ENCODE measurements around the gene ARTN. TPM values are rescaled to one million over a fixed set of nuclear protein-coding genes. Genes with fewer than 3 reads are reported as not detected.
A peak's percentile ranks its signal among the peaks of the same experiment; 100 is the strongest.

ARTN gene
- total and polyA plus RNA-seq, 9 of the 15 experiments (the other 6 are each of a cell fraction or from before 2014, with no cell fraction given), result 0.06 to 0.38 TPM; not detected in 7

DNA sequence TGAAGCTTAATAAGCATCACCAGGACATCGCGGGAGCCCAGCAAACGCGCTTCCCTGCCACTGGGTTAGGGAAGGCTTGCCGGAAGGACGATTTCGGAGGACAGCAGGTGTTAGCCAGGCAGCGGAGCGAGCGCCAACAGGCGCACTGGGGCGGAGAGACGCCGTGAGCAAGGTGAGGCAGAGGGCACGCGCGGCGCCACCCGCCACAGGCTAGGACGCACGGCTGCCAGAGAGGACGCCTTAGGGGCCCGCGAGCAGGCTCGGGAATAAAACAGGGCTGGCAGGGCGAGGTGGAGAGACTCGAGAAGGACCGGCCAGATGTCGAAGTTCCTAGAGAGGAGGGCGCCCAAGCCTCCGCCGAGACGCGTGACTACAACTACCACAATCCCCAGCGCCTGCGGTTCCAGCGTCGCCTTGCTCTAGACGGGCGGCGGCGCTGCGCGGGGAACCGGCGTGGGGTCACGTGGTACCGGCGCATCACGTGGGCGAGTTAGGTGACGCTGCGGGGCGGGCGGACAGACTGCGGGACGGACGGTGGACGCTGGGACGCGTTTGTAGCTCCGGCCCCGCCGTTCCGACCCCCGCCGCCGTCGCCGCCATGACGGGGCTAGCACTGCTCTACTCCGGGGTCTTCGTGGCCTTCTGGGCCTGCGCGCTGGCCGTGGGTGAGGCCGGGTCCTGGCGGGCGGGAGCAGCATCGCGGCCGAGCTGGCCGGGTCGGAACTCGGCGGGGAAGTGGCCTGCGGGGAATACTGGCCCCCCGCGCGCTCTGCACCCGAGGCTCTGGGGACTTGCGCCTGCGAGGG lies 41.0 kb downstream of the ARTN start, which contains the start of gene ATP6V0B (continued):
- no peak for TF ChIP-seq BRF1 (IDR thresholded peaks at IDR 0.05; ENCODE audit: borderline replicate concordance, extremely low read depth, insufficient read length)
- TF ChIP-seq FOXK1 (CRISPR knock-in tag; IDR thresholded peaks at IDR 0.05; ENCODE audit: borderline replicate concordance), result peak; percentile 85; the same call in 1 of the 2 replicates
- no peak for TF ChIP-seq PRPF4 (IDR thresholded peaks at IDR 0.05; ENCODE audit: insufficient read depth, low read depth, low read length, poor library complexity, severe bottlenecking)
- TF ChIP-seq BRD9 (IDR thresholded peaks at IDR 0.05; ENCODE audit: low read depth, partially characterized antibody), result no peak
- TF ChIP-seq HSF4 (CRISPR knock-in tag; IDR thresholded peaks at IDR 0.05; ENCODE audit: borderline replicate concordance), result no peak
- peak; percentile 74 for TF ChIP-seq RBBP5 (IDR thresholded peaks at IDR 0.05; ENCODE audit: borderline replicate concordance, insufficient read depth, low read length, poor library complexity, severe bottlenecking)
- TF ChIP-seq KAT2B (IDR thresholded peaks at IDR 0.05; ENCODE audit: low read depth, low read length), result no peak
- 0 out of 2 replicates have a peak, but pooled peaks have one; percentile 34 for TF ChIP-seq BCOR (IDR thresholded peaks at IDR 0.05)
- TF ChIP-seq ZKSCAN8 (CRISPR knock-in tag; IDR thresholded peaks at IDR 0.05), result no peak
- TF ChIP-seq, protein P1, sequence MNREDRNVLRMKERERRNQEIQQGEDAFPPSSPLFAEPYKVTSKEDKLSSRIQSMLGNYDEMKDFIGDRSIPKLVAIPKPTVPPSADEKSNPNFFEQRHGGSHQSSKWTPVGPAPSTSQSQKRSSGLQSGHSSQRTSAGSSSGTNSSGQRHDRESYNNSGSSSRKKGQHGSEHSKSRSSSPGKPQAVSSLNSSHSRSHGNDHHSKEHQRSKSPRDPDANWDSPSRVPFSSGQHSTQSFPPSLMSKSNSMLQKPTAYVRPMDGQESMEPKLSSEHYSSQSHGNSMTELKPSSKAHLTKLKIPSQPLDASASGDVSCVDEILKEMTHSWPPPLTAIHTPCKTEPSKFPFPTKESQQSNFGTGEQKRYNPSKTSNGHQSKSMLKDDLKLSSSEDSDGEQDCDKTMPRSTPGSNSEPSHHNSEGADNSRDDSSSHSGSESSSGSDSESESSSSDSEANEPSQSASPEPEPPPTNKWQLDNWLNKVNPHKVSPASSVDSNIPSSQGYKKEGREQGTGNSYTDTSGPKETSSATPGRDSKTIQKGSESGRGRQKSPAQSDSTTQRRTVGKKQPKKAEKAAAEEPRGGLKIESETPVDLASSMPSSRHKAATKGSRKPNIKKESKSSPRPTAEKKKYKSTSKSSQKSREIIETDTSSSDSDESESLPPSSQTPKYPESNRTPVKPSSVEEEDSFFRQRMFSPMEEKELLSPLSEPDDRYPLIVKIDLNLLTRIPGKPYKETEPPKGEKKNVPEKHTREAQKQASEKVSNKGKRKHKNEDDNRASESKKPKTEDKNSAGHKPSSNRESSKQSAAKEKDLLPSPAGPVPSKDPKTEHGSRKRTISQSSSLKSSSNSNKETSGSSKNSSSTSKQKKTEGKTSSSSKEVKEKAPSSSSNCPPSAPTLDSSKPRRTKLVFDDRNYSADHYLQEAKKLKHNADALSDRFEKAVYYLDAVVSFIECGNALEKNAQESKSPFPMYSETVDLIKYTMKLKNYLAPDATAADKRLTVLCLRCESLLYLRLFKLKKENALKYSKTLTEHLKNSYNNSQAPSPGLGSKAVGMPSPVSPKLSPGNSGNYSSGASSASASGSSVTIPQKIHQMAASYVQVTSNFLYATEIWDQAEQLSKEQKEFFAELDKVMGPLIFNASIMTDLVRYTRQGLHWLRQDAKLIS (CRISPR knock-in tag; IDR thresholded peaks at IDR 0.05), result peak; percentile 39
- TF ChIP-seq FOXA1 (IDR thresholded peaks at IDR 0.05; ENCODE audit: borderline replicate concordance), result no peak
- no peak for TF ChIP-seq ZNF507 (tag; conservative IDR thresholded peaks at IDR 0.05)
- TF ChIP-seq KHSRP (IDR thresholded peaks at IDR 0.05), result no peak
- no peak for TF ChIP-seq MCM5 (IDR thresholded peaks at IDR 0.05; ENCODE audit: low read depth)
- TF ChIP-seq JUND (IDR thresholded peaks at IDR 0.05; ENCODE audit: borderline replicate concordance, low read depth, low read length), result peak; percentile 75
- TF ChIP-seq JUND (tag; IDR thresholded peaks at IDR 0.05; ENCODE audit: borderline replicate concordance, low read depth, low read length), result no peak; the same call in 2 of the 3 replicates
- no peak for TF ChIP-seq ZNF133 (CRISPR knock-in tag; IDR thresholded peaks at IDR 0.05)
- TF ChIP-seq EWSR1 (IDR thresholded peaks at IDR 0.05; ENCODE audit: borderline replicate concordance, low read depth, partially characterized antibody), result no peak
- TF ChIP-seq ZKSCAN3 (CRISPR knock-in tag; IDR thresholded peaks at IDR 0.05), result no peak
- TF ChIP-seq, protein P2, sequence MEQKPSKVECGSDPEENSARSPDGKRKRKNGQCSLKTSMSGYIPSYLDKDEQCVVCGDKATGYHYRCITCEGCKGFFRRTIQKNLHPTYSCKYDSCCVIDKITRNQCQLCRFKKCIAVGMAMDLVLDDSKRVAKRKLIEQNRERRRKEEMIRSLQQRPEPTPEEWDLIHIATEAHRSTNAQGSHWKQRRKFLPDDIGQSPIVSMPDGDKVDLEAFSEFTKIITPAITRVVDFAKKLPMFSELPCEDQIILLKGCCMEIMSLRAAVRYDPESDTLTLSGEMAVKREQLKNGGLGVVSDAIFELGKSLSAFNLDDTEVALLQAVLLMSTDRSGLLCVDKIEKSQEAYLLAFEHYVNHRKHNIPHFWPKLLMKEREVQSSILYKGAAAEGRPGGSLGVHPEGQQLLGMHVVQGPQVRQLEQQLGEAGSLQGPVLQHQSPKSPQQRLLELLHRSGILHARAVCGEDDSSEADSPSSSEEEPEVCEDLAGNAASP (IDR thresholded peaks at IDR 0.05), result no peak
- peak; percentile 56; the same call in 1 of the 2 replicates for TF ChIP-seq ZBTB7A (IDR thresholded peaks at IDR 0.05; ENCODE audit: borderline replicate concordance, control insufficient read depth, low read depth, low read length)
- TF ChIP-seq ZNF551 (CRISPR knock-in tag; IDR thresholded peaks at IDR 0.05), result no peak
- TF ChIP-seq, protein P3, sequence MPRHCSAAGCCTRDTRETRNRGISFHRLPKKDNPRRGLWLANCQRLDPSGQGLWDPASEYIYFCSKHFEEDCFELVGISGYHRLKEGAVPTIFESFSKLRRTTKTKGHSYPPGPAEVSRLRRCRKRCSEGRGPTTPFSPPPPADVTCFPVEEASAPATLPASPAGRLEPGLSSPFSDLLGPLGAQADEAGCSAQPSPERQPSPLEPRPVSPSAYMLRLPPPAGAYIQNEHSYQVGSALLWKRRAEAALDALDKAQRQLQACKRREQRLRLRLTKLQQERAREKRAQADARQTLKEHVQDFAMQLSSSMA (CRISPR knock-in tag; IDR thresholded peaks at IDR 0.05), result no peak

Measured in K562 (cell line).